Prostate gland (tissue), 2 donors: ENCODE measurements around the gene SLC29A2.

Experiments used
- CTCF ChIP-seq, 4 experiments: fragments of 200-600 bp in 2 of 4; fragments of 450-650 bp in 2 of 4; sonication (generic) in 2 of 4; IDR thresholded peaks; 1 replicate in 3 of 4; 2 replicates in 1 of 4; pipeline ENCODE4 v1.5.1; 2016 to 2019; ENCODE audit warnings: antibody characterized with exemption in 4 of 4, mild to moderate bottlenecking in 2 of 4, moderate library complexity in 2 of 4
- POLR2A ChIP-seq: fragments of 450-650 bp; IDR thresholded peaks from one replicate; pipeline ENCODE4 v1.6.1; 2016; ENCODE audit warnings: antibody characterized with exemption, mild to moderate bottlenecking
- POLR2AphosphoS5 ChIP-seq: sonication (generic); formaldehyde crosslinking; IDR thresholded peaks from one replicate; pipeline ENCODE4 v1.6.1; 2017; ENCODE audit warnings: antibody characterized with exemption

- no peak for TF ChIP-seq POLR2AphosphoS5
- no peak for TF ChIP-seq CTCF (IDR thresholded peaks at IDR 0.05)
- no peak for TF ChIP-seq POLR2A
Observed at GRCh38 chr11:66407651-66408050, 36.1 kb upstream of the SLC29A2 start.
